ENCODE data around the gene CORT. TPM values are rescaled to one million over a fixed set of nuclear protein-coding genes. Genes with fewer than 3 reads are reported as not detected.
"Not testable (repeated sequence)": the region's sequence is repeated elsewhere in the genome, so short reads cannot be mapped to it uniquely, and the experiment has no call there.

CORT gene
- total RNA-seq (2014; rRNA removed; shearing (Covaris generic); ENCODE audit: low replicate concordance): 0.33 TPM in 1 of 2 replicates, not detected in the other

GRCh38 chr1:10449751-10450150 lies at the start of gene CORT:
CORT (plus strand) TSS chr1:10450031; CDS start chr1:10450224, 193 bp downstream.
- Histone ChIP-seq H3K4me3 (no peak within 1 kb of the TSS), H3K9me3 (no peaks in the 10 kb centered on the region), H3K36me3 (no peaks in the 10 kb centered on the region), H3K27me3 (no peaks in the 10 kb centered on the region)
- DNase-seq: no peak

- no peaks in the 10 kb centered on the region for H3K9me3 ChIP-seq
These were observed 48.5 kb upstream of the CORT start for GRCh38 chr1:10401281-10401680.

GRCh38 chr1:10402729-10403274 lies 47.0 kb upstream of the CORT start:
- peak; percentile 39 for DNase-seq
- Histone ChIP-seq H3K36me3 (peaks cover 56% of the 10 kb centered on the region), H3K27me3 (no peaks in the 10 kb centered on the region), H3K4me3 (no peak overlapping the region), H3K9me3 (no peaks in the 10 kb centered on the region)

More at GRCh38 chr1:10401281-10401680, 48.5 kb upstream of the CORT start:
- no peaks in the 10 kb centered on the region for H3K27me3 ChIP-seq
- H3K36me3 ChIP-seq: peaks cover 44% of the 10 kb centered on the region
- no peak overlapping the region for H3K4me3 ChIP-seq
- DNase-seq: peak; percentile 7

GRCh38 chr1:10407201-10407600 lies 42.6 kb upstream of the CORT start:
- H3K4me3 ChIP-seq: no peak overlapping the region
- H3K36me3 ChIP-seq: peaks cover 80% of the 10 kb centered on the region
- no peak for DNase-seq
- no peaks in the 10 kb centered on the region for H3K9me3 ChIP-seq
- H3K27me3 ChIP-seq: no peaks in the 10 kb centered on the region

- H3K36me3 ChIP-seq: peaks cover 61% of the 10 kb centered on the region
These were observed 34.5 kb upstream of the CORT start for GRCh38 chr1:10415211-10415930.

GRCh38 chr1:10415967-10416366 lies 33.9 kb upstream of the CORT start:
- not testable (repeated sequence) for H3K9me3 ChIP-seq, DNase-seq, H3K27me3 ChIP-seq, H3K4me3 ChIP-seq
- H3K36me3 ChIP-seq: peaks cover 57% of the 10 kb centered on the region

More at GRCh38 chr1:10415211-10415930, 34.5 kb upstream of the CORT start:
- DNase-seq: peak; percentile 25
- H3K27me3 ChIP-seq: no peaks in the 10 kb centered on the region
- H3K9me3 ChIP-seq: no peaks in the 10 kb centered on the region
- no peak overlapping the region for H3K4me3 ChIP-seq

- peaks cover 42% of the 10 kb centered on the region for H3K36me3 ChIP-seq
These were observed 31.1 kb upstream of the CORT start for GRCh38 chr1:10418741-10419140.

GRCh38 chr1:10419351-10419750 lies 30.5 kb upstream of the CORT start:
- H3K27me3 ChIP-seq: no peaks in the 10 kb centered on the region
- peaks cover 39% of the 10 kb centered on the region for H3K36me3 ChIP-seq
- no peak overlapping the region for H3K4me3 ChIP-seq
- H3K9me3 ChIP-seq: no peaks in the 10 kb centered on the region
- no peak for DNase-seq

More at GRCh38 chr1:10418741-10419140, 31.1 kb upstream of the CORT start:
- H3K4me3 ChIP-seq, H3K9me3 ChIP-seq, DNase-seq, H3K27me3 ChIP-seq: not testable (repeated sequence)

- peaks cover 17% of the 10 kb centered on the region for H3K36me3 ChIP-seq
- H3K4me3 ChIP-seq: no peak overlapping the region
- H3K27me3 ChIP-seq: no peaks in the 10 kb centered on the region
- H3K9me3 ChIP-seq: no peaks in the 10 kb centered on the region
- DNase-seq: no peak
These were observed 28.2 kb upstream of the CORT start for GRCh38 chr1:10421637-10422036.

- Histone ChIP-seq H3K9me3 (no peaks in the 10 kb centered on the region), H3K36me3 (no peaks in the 10 kb centered on the region; the same call in none of the 2 replicates), H3K4me3 (no peak overlapping the region), H3K27me3 (no peaks in the 10 kb centered on the region)
- peak; percentile 67 for DNase-seq
These were observed 25.8 kb upstream of the CORT start for GRCh38 chr1:10424034-10424433.

- Histone ChIP-seq H3K27me3 (no peaks in the 10 kb centered on the region), H3K4me3 (no peak overlapping the region), H3K36me3 (no peaks in the 10 kb centered on the region; the same call in none of the 2 replicates), H3K9me3 (no peaks in the 10 kb centered on the region)
- DNase-seq: no peak
These were observed 25.2 kb upstream of the CORT start for GRCh38 chr1:10424651-10425050.

GRCh38 chr1:10425826-10426534 lies 23.9 kb upstream of the CORT start:
- H3K27me3 ChIP-seq, H3K9me3 ChIP-seq, DNase-seq, H3K4me3 ChIP-seq, H3K36me3 ChIP-seq: not testable (repeated sequence)

GRCh38 chr1:10426535-10426848 lies 23.3 kb upstream of the CORT start:
- not testable (repeated sequence) for H3K9me3 ChIP-seq, H3K4me3 ChIP-seq, DNase-seq, H3K27me3 ChIP-seq, H3K36me3 ChIP-seq

- Histone ChIP-seq H3K36me3 (no peaks in the 10 kb centered on the region), H3K9me3 (no peaks in the 10 kb centered on the region), H3K4me3 (no peak overlapping the region), H3K27me3 (no peaks in the 10 kb centered on the region)
- no peak for DNase-seq
These were observed 20.8 kb upstream of the CORT start for GRCh38 chr1:10428984-10429383.

GRCh38 chr1:10429868-10430215 lies 20.0 kb upstream of the CORT start:
- no peak for DNase-seq
- no peaks in the 10 kb centered on the region for H3K9me3 ChIP-seq

GRCh38 chr1:10430216-10431069 lies 19.4 kb upstream of the CORT start, which contains the start of gene CENPS:
CENPS (plus strand) TSS chr1:10430433; CDS start chr1:10430518, 85 bp downstream.
- Histone ChIP-seq H3K27me3 (no peaks in the 10 kb centered on the region), H3K4me3 (peak within 1 kb of the TSS; percentile 77), H3K9me3 (no peaks in the 10 kb centered on the region), H3K36me3 (no peaks in the 10 kb centered on the region)
- peak; percentile 82 for DNase-seq

More at GRCh38 chr1:10429868-10430215, 20.0 kb upstream of the CORT start:
- Histone ChIP-seq H3K27me3 (no peaks in the 10 kb centered on the region), H3K36me3 (no peaks in the 10 kb centered on the region), H3K4me3 (peak overlapping the region; percentile 77)

Measured in MG63 (cell line).